Testis (tissue), 3 donors: Measurements from ENCODE around the gene CXCR5. TPM values are rescaled to one million over a fixed set of nuclear protein-coding genes. Genes with fewer than 3 reads are reported as not detected.

Experiments used
- DNase-seq: peaks from one replicate; pipeline ENCODE4 v3.0.0-alpha.2; 2019
- H3K27ac ChIP-seq, 2 donors: fragments of 200-600 bp; sonication (generic); one replicate each; pipeline ENCODE4 v1.5.1; 2019
- H3K27me3 ChIP-seq: fragments of 200-600 bp; sonication (generic); one replicate; pipeline ENCODE4 v1.5.1; 2019
- H3K36me3 ChIP-seq: fragments of 200-600 bp; sonication (generic); one replicate; pipeline ENCODE4 v1.5.1; 2017; ENCODE audit warnings: low read depth; ENCODE audit errors: missing control alignments
- H3K4me1 ChIP-seq: fragments of 200-600 bp; sonication (generic); one replicate; pipeline ENCODE4 v1.5.1; 2019
- H3K4me3 ChIP-seq, 2 donors: fragments of 200-600 bp; sonication (generic); one replicate each; pipeline ENCODE4 v1.5.1; 2017 to 2019
- H3K9me3 ChIP-seq: fragments of 200-600 bp; sonication (generic); one replicate; pipeline ENCODE4 v1.5.1; 2017
- POLR2A ChIP-seq: fragments of 450-650 bp; IDR thresholded peaks from one replicate; pipeline ENCODE4 v1.6.1; 2017; ENCODE audit warnings: antibody characterized with exemption, mild to moderate bottlenecking, moderate library complexity
- WGBS, 2 donors: methylation state at CpG; one replicate each; pipeline ENCODE4 v1.1.5; 2018; 5-methylcytosine and 5-hydroxymethylcytosine counted together
- intact Hi-C: fragments of 100-400 bp; cut with DNase I; formaldehyde crosslinking; loops from one replicate; pipeline ENCODE4 v1.15.1; 2023; ENCODE audit warnings: low total_unique reads
- polyA plus RNA-seq: library from polyadenylated mRNA; stranded (reverse); fragments of 350-450 nt; fragmentation: Illumina TruSeq; extraction: RNeasy Lipid Tissue Mini Kit (QIAGEN cat#74804); gene quantifications from one replicate; pipeline ENCODE4 v1.2.3, GENCODE V29; 2014; ENCODE audit warnings: low read depth, low replicate concordance; ENCODE audit not compliant: insufficient read depth
- total RNA-seq, 2 donors: library from RNA; depleted of rRNA; stranded (reverse); fragments of >200 nt; gene quantifications; one replicate each; pipeline ENCODE4 v1.2.3, GENCODE V29; 2016
- TF ChIP-seq, protein P1 (sequence below), 3 experiments: fragments of 450-650 bp in 2 of 3; fragments of 200-600 bp in 1 of 3; sonication (generic) in 1 of 3; IDR thresholded peaks; one replicate each; pipeline ENCODE4 v1.5.1; 2016 to 2019; ENCODE audit warnings: antibody characterized with exemption in 3 of 3, mild to moderate bottlenecking in 2 of 3, moderate library complexity in 1 of 3

Gene CXCR5
- total and polyA plus RNA-seq, 3 donors from 2014 or later = 0.06 to 0.22 TPM; not detected in 1

DNA sequence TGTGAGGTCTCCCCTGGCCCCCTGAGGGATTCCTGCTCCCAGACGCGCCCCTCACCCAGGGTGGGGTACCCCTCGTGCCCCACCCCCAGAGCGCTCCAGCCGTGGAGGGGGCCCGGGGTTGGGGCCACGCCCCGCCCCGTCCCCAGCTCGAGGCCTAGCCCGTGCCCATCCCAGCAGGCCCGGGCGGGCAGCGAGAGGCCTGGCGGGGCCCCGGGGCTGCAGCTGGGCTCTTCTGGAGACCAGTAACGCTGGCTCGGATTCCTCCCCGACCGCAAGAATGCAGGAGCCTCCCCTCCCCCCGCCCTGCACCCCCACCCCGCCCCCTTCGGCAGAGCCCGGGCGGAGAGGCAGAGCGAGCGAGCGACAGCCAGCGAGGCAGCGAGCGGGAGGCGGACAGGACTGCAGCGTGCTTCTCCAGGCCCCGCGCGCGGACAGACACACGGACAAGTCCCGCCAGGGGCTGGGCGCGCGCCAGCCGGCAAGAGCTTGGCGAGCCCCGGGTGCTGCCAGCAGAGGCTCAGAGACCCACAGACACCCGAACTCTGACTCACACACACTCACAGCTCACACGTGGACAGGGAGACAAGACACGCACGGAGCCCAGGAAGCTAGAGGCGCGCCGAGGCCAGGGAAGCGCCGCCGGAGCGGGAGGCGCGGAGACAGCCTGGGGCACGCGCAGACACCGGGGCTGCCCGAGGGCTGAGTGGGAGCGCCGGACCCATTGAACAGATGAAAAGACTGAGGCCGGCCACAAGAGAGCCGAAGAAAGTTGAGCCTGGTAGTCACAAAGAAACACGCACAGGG, 26.8 kb downstream of the CXCR5 start:
- peak overlapping the region; percentile 31 to 35 for H3K4me3 ChIP-seq

DNA sequence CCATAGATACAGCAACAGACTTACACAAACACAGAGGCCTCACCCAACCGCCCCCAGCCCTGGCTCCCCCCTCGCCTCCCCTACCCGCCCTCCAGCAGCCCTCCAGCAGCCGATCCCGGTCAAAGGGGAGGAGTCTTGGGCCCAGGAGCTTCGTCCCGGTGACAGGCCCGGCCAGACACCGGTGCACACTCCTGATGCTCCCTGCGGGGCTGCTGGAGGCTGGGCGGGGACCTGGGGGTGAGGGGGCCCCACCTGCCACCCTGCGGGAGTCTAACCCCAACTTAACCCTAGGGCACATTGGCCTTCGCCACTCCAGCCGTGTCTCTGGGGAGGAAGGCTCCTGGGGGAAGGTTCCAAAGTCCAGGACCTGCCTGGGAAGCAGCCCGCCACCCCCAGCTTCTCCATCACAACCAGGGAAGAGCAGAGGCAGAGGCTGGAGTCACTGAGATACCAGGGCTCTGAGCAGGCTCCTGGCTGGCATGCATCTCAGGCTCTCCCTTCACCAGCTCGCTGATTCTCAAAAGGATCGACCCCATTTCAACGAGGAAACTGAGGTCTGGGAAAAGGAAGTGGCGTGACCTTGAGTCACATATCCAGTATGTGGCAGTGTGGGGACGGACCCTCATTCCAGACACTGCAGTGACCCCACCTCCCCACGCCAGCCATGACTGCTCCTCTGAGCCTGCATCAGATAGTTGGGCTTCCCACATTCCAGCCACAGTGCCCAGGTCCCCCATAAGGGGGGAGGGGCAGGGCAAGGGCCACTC, 27.6 kb downstream of the CXCR5 start:
- Histone ChIP-seq H3K27me3 (no peaks in the 10 kb centered on the region), H3K4me1 (peaks cover 94% of the 10 kb centered on the region), H3K9me3 (no peaks in the 10 kb centered on the region), H3K4me3 (peak overlapping the region; percentile 31 to 35), H3K36me3 (no peaks in the 10 kb centered on the region), H3K27ac (peak overlapping the region; percentile 83 to 94)
- WGBS, 2 donors = 16 to 23% methylated on average over 8 to 18 of the region's 21 CpGs
- intact Hi-C loops = no loop called here
- TF ChIP-seq, protein P1, sequence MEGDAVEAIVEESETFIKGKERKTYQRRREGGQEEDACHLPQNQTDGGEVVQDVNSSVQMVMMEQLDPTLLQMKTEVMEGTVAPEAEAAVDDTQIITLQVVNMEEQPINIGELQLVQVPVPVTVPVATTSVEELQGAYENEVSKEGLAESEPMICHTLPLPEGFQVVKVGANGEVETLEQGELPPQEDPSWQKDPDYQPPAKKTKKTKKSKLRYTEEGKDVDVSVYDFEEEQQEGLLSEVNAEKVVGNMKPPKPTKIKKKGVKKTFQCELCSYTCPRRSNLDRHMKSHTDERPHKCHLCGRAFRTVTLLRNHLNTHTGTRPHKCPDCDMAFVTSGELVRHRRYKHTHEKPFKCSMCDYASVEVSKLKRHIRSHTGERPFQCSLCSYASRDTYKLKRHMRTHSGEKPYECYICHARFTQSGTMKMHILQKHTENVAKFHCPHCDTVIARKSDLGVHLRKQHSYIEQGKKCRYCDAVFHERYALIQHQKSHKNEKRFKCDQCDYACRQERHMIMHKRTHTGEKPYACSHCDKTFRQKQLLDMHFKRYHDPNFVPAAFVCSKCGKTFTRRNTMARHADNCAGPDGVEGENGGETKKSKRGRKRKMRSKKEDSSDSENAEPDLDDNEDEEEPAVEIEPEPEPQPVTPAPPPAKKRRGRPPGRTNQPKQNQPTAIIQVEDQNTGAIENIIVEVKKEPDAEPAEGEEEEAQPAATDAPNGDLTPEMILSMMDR (IDR thresholded peaks at IDR 0.05) = no peak
- TF ChIP-seq POLR2A = no peak
- no peak for DNase-seq

More for the DNA sequence above, 26.8 kb downstream of the CXCR5 start:
- WGBS, 2 donors = 3 to 14% methylated on average over 18 to 63 of the region's 67 CpGs
- no peak for TF ChIP-seq POLR2A
- TF ChIP-seq, protein P1 (IDR thresholded peaks at IDR 0.05) = no peak
- H3K36me3 ChIP-seq = no peaks in the 10 kb centered on the region
- peak overlapping the region; percentile 83 to 94 for H3K27ac ChIP-seq
- intact Hi-C loops = no loop called here
- peak; percentile 72 for DNase-seq
- H3K4me1 ChIP-seq = peaks cover 86% of the 10 kb centered on the region
- no peaks in the 10 kb centered on the region for H3K27me3 ChIP-seq
- no peaks in the 10 kb centered on the region for H3K9me3 ChIP-seq

DNA sequence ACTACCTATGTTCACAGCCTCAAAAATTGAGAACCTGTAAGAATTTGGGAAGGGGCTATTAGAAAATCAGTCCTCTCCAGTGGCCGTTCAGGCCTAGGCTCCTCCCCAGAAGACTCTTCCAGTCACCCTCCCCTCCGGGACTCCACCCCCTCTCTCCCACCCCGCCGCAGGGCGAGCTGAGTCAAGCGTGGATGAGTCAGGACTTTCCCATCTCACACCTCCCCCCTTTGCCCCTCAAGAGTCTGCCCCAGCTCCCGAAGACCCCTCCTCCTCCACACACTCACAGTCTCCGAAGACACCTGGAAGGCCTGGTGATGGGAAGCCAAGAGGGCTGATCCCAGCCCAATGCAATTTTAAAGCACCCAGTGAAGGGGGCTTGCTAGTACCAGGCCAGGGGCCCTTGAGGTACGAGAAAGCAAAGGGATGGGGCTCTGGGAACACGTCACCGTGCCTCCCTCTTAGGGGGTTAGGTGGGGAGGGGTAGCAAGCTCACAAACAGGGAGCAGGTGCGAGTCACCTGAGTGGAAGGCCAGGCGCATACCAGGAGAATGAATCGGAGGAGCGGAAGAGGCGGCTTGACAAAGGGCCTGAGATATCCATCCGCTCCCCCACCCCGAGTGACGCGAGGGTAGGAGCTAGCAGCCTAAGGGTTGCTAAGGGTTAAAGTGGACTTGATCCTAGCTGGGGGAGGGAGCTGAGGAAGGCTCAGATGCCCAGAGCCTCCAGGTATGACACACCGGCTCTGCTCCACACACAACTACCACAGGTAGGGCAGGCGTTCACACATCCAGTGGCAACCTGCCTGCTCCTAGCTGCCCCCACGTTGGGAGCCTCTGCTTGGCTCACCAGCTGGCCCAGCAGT, 28.4 kb downstream of the CXCR5 start:
- Histone ChIP-seq H3K27me3 (no peaks in the 10 kb centered on the region), H3K36me3 (no peaks in the 10 kb centered on the region), H3K27ac (peak overlapping the region; percentile 83 to 94), H3K9me3 (no peaks in the 10 kb centered on the region), H3K4me3 (no peak overlapping the region), H3K4me1 (peaks cover 100% of the 10 kb centered on the region)
- TF ChIP-seq POLR2A = no peak
- TF ChIP-seq, protein P1 (IDR thresholded peaks at IDR 0.05) = no peak
- intact Hi-C loops = no loop called here
- peak; percentile 83 for DNase-seq
- 16 to 17% methylated on average over 20 to 23 of the region's 23 CpGs for WGBS, 2 donors

DNA sequence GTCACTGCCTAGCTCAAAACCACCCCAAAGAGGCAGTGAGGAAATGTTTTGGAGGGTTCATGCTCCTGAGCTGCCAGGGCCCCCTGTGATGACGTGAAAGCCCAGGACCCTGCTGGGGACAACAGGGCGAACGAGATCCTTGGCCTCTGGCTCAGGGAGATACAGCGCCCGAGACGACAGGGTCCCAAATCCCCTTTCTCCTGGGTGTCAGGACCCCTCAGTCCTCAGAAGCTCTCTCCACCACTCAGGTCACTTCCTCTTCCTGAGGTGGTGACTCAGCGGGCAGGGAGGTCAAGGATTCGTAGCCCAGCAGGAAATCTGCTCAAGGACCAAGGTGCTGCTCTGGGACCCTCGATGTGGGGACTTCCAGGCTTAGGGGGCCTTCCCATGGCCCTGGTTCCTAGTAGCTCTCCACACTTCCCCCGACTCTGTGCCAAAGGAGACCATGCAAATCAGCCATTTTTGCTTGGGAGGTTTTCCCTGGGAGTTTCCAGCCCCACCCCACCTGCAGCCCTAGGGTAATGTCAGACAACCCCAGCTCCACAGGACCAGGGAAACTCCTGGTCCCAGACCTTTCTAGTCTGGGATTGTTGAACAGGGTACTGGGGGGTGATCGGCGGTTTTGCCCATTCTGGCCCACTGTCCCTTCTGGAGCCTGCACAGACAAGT, 29.2 kb downstream of the CXCR5 start:
- 33 to 67% methylated on average over 3 to 12 of the region's 12 CpGs for WGBS, 2 donors
- Histone ChIP-seq H3K4me1 (peaks cover 100% of the 10 kb centered on the region), H3K9me3 (no peaks in the 10 kb centered on the region), H3K4me3 (no peak overlapping the region), H3K27ac (peak overlapping the region; percentile 83 to 94), H3K36me3 (no peaks in the 10 kb centered on the region), H3K27me3 (no peaks in the 10 kb centered on the region)
- TF ChIP-seq POLR2A = no peak
- TF ChIP-seq, protein P1 (IDR thresholded peaks at IDR 0.05) = no peak
- intact Hi-C loops = no loop called here
- DNase-seq = no peak
